Hepatic stellate cell (primary cell): ENCODE measurements around the gene CNKSR2.

Experiments used
- DNase-seq: peaks from one replicate; pipeline ENCODE4 v3.0.0; 2011; ENCODE audit warnings: low spot score

CNKSR2 gene

DNA sequence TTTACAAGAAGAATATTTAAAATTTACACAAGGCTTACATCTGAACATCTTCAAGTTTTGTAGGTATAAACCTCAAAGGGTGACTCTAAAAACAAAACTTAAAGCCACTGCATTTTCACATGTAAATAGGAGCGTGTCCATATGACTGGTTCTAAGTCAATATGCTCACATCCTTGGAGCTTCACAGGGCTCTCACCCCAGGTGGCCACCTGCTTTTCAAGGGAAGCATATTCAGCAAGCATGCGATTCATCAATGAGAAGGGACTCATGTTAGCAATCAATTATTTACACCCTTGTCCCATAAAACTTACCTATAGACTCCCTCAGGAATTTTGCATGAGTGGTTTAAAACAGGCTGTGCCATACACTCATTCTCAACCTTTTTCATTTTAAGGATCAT is 301.7 kb downstream of the CNKSR2 start:
- no peak for DNase-seq

DNA sequence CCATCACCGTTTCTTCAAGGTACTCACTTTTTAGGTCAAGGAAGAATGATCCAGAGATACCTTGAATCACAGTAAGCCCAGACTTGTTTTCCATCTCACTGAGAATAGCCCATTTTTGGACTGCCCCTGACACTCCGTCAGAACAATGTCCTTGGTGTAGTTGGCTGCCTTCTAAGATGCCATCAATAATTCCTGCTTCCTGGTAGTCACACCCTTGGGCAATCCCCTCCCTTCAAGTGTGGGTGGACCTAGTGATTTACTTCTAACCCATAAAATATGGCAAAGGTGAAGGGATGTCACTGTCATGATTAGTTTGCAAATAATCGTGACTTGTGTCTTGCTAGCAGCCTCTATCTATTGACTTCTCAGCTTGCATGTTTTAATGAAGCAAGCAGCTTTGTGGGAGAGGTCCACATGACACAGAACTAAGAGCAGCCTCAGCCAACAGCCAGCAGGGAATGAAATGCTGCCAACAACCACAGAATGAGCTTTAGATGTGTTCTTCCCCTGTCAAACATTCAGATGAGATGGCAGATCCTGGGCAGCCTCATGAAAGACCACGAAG is 303.9 kb downstream of the CNKSR2 start:
- DNase-seq: no peak

GRCh38 chrX:21683941-21684340 is 309.7 kb downstream of the CNKSR2 start:
- DNase-seq: no peak

DNA sequence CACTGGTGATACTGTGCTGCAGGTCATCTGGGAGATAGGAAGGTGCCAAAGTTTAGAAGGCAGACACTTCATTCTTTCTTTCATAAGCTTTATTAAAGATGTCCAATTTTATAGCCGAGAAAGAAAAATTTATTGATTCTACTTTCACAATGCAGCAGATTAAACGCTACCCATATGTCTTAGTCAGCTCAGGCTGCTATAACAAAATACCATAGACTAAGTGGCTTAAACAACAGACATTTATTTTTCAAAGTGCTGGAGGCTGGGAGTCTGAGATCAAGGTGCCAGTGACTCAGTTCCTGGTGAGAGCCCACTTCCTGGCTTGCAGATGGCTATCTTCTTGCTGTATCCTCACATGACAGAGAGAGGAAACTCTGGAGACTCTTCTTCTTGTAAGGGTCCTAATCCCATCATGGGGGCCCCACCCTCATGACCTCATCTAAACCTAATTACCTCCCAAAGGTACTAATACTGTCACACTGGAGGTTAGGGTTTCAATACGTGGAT is 317.3 kb downstream of the CNKSR2 start:
- no peak for DNase-seq

GRCh38 chrX:21698272-21698671 is 324.1 kb downstream of the CNKSR2 start:
- DNase-seq: no peak

DNA sequence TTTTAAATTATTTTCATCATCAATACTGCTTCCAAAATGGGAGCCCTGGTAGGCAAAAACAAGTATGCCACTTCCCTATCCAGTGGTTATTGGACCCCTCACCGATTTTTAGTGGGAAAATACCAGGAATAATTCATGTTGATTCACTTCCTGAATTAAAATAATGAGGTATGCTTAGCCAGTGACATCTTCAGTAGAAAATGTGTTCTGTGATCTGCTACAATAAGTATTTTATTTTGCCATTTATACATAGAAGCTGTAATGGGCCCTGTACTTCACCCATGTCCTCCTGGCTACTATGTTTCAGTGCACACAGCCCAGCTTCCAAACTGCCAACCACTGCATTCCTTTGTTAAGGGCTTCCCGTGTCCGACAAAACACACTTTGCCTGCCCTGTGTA is 324.9 kb downstream of the CNKSR2 start:
- no peak for DNase-seq

- no peak for DNase-seq
Observed at GRCh38 chrX:21700275-21700674, 326.1 kb downstream of the CNKSR2 start.

DNA sequence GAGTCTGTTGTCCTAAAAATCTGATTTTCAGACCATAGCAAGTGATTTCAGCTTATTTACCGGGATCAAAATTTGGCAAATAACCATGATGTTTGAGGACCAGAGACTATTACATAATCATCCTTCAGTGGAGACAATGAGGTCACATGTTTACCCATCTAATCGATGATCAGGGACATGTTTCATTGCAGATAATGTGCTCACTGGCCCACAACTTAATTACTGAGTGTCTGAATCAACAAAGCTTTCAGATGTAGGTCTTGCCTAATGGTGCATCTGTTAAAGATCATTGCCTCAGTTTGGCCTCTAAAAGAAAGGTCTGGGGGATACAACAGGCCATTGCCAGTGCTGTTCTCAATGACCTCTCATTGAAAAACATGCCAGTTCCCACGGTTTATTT is 326.7 kb downstream of the CNKSR2 start:
- no peak for DNase-seq

- DNase-seq: no peak
Observed at GRCh38 chrX:21702725-21703124, 328.5 kb downstream of the CNKSR2 start.
